Astrocyte of the cerebellum (primary cell): ENCODE results near the gene FAM120B.
"Not testable (repeated sequence)": the region's sequence is repeated elsewhere in the genome, so short reads cannot be mapped to it uniquely, and the experiment has no call there.

Source experiments
- DNase-seq: peaks from one replicate; pipeline ENCODE4 v3.0.0-alpha.2; 2011; ENCODE audit warnings: low read depth
- H3K4me3 ChIP-seq: 2 replicates; pipeline ENCODE4 v1.5.1; 2011; ENCODE audit warnings: mild to moderate bottlenecking, low read depth, low read length, moderate library complexity
- in situ Hi-C: cut with HindIII; loops from 2 replicates; pipeline ENCODE4 v1.10.0; 2017; ENCODE audit warnings: low sequenced_read_pairs
- TF ChIP-seq, protein P1 (sequence below): IDR thresholded peaks from 2 replicates; pipeline ENCODE4 v1.5.1; 2012; ENCODE audit warnings: low read length, low read depth, moderate library complexity, mild to moderate bottlenecking; ENCODE audit errors: missing control alignments

Gene FAM120B

GRCh38 chr6:170261643-170262488 lies 44.7 kb upstream of the FAM120B start:
- H3K4me3 ChIP-seq = no peak overlapping the region
- in situ Hi-C loops = no loop called here
- DNase-seq = no peak
- TF ChIP-seq, protein P1, sequence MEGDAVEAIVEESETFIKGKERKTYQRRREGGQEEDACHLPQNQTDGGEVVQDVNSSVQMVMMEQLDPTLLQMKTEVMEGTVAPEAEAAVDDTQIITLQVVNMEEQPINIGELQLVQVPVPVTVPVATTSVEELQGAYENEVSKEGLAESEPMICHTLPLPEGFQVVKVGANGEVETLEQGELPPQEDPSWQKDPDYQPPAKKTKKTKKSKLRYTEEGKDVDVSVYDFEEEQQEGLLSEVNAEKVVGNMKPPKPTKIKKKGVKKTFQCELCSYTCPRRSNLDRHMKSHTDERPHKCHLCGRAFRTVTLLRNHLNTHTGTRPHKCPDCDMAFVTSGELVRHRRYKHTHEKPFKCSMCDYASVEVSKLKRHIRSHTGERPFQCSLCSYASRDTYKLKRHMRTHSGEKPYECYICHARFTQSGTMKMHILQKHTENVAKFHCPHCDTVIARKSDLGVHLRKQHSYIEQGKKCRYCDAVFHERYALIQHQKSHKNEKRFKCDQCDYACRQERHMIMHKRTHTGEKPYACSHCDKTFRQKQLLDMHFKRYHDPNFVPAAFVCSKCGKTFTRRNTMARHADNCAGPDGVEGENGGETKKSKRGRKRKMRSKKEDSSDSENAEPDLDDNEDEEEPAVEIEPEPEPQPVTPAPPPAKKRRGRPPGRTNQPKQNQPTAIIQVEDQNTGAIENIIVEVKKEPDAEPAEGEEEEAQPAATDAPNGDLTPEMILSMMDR = no peak

DNA sequence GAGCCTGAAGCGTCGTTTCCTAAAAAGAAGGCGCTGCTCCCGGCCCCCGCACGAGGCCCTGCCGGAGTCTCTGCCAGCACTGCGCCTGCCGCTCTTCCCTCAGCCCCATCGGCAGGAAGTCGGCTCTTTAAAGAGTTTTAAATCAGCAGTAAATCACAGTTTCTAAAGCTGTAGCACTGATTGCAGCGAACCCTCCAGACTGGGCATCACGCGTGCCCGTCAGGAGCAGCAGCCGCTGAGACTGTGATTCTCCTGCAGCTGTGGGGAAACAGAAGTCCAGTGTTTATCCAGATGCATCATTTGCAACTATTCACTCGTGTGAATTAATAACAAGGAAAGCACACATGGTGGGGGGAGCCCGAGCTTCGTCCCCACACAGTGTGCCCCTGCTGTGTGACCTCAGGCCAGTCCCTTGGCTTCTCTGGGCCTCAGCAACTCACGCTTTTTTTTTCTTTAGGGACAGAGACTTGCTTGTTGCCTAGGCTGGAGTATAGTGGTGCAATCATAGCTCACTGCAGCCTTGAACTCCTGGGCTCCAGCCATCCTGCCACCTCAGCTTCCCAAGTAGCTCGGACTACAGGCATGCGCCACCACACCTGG lies 44.0 kb upstream of the FAM120B start:
- H3K4me3 ChIP-seq = no peak overlapping the region
- no peak for DNase-seq
- TF ChIP-seq, protein P1 = no peak
- in situ Hi-C loops = no loop called here

DNA sequence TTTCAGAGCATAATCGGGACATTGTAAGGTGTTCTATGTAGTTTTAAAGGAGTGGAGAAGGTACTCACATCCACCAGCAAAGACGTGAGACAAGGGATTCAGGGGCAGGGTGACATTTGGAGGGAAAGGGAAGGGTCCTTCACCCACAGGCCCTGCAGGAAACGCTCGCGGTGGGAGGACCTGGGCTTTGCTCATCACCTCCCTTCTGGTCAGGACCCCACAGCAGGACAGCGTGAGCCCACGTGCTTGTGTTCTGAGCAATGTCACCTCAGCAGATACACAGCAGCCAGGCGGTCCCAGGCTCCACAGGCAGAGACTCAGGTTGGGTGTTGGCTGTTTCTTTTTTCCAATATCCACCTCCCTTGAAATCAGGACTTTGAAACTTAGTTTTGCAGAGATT lies 43.1 kb upstream of the FAM120B start:
- H3K4me3 ChIP-seq = no peak overlapping the region
- in situ Hi-C loops = no loop called here
- TF ChIP-seq, protein P1 = no peak
- DNase-seq = no peak

GRCh38 chr6:170264086-170264485 lies 42.5 kb upstream of the FAM120B start:
- in situ Hi-C loops = no loop called here
- DNase-seq = no peak
- no peak overlapping the region for H3K4me3 ChIP-seq
- TF ChIP-seq, protein P1 = no peak

- DNase-seq, H3K4me3 ChIP-seq, in situ Hi-C loops: not testable (repeated sequence)
Observed at GRCh38 chr6:170264644-170265043, 41.9 kb upstream of the FAM120B start.

DNA sequence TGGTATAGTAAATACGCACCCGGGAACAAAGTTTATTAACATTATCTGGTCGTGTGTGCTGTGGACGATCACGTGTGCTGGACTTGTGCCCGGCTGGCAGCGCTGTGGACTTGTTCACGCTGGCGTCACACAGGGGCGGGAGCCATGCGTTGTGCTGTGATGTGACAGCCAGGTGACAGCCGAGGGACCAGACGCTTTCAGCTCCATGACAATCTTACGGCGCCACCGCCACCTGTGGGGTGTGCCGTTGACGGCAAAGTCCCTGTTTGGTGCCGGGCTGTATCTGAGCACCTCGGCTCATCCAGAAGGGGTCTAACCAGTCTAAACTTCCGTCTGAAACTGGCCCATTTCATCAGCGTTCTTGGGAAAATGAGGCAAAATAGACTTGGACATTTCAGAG lies 40.9 kb upstream of the FAM120B start:
- H3K4me3 ChIP-seq = no peak overlapping the region
- in situ Hi-C loops = no loop called here
- TF ChIP-seq, protein P1 = no peak
- no peak for DNase-seq

- TF ChIP-seq, protein P1 = no peak
- H3K4me3 ChIP-seq = no peak overlapping the region
- DNase-seq = no peak
- in situ Hi-C loops = no loop called here
Observed at GRCh38 chr6:170266061-170266825, 40.3 kb upstream of the FAM120B start.
